ENCODE measurements around the gene MOGAT3. TPM values are rescaled to one million over a fixed set of nuclear protein-coding genes. Genes with fewer than 3 reads are reported as not detected.

The MOGAT3 gene
- total and polyA plus RNA-seq, 4 donors, result not detected

DNA sequence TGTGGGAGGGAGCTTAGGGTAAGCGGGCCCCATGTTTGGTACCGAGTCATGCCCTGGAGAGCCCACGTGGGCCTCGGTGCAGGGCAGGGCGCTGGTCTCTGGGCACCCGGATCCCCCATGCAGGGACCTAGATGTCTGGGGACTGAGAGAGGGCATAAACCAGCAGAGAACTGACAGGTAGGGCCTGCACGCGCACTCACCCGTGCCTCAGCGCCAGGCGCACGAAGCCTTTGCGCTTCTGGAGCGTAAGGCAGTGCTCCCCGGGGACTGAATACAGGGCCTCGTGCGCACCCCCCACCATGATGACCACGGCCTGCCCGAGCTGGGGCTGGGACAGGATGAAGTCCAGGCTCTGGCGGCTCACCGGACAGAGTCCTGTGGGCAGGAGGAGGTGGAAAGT, 2.8 kb downstream of the MOGAT3 start:
- ATAC-seq (ENCODE audit: insufficient read depth, low FRiP score) (no peak), DNase-seq (no peak)
- no peak overlapping the region for H3K27ac ChIP-seq (ENCODE audit: low read depth in 1 of 2, low read length in 1 of 2)
- H3K4me1 ChIP-seq (ENCODE audit: control insufficient read depth in 5 of 5, insufficient read depth in 5 of 5, low read length in 5 of 5), result peaks cover 0 to 4% (median 0%) of the 10 kb centered on the region in 5 donors
- TF ChIP-seq, protein P1, sequence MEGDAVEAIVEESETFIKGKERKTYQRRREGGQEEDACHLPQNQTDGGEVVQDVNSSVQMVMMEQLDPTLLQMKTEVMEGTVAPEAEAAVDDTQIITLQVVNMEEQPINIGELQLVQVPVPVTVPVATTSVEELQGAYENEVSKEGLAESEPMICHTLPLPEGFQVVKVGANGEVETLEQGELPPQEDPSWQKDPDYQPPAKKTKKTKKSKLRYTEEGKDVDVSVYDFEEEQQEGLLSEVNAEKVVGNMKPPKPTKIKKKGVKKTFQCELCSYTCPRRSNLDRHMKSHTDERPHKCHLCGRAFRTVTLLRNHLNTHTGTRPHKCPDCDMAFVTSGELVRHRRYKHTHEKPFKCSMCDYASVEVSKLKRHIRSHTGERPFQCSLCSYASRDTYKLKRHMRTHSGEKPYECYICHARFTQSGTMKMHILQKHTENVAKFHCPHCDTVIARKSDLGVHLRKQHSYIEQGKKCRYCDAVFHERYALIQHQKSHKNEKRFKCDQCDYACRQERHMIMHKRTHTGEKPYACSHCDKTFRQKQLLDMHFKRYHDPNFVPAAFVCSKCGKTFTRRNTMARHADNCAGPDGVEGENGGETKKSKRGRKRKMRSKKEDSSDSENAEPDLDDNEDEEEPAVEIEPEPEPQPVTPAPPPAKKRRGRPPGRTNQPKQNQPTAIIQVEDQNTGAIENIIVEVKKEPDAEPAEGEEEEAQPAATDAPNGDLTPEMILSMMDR (IDR thresholded peaks at IDR 0.05; ENCODE audit: control extremely low read depth, extremely low read depth), result no peak
- no peaks in the 10 kb centered on the region for H3K36me3 ChIP-seq (ENCODE audit: control insufficient read depth in 4 of 4, insufficient read depth in 4 of 4, low read length in 4 of 4)
- peaks cover 0 to 2% (median 0%) of the 10 kb centered on the region in 4 donors for H3K9me3 ChIP-seq (ENCODE audit: control insufficient read depth in 4 of 4, insufficient read depth in 3 of 4, low read length in 3 of 4)
- H3K9ac ChIP-seq (ENCODE audit: insufficient read depth in 1 of 2, low read length in 2 of 2), result no peak overlapping the region
- H3K27me3 ChIP-seq (ENCODE audit: control insufficient read depth in 3 of 3, insufficient read depth in 3 of 3, low read length in 2 of 3), result peaks cover 3 to 32% (median 18%) of the 10 kb centered on the region in 3 donors
- no peak overlapping the region for H3K4me3 ChIP-seq
- WGBS, 2 donors, result 71 to 81% methylated on average over 21 of the region's 21 CpGs

DNA sequence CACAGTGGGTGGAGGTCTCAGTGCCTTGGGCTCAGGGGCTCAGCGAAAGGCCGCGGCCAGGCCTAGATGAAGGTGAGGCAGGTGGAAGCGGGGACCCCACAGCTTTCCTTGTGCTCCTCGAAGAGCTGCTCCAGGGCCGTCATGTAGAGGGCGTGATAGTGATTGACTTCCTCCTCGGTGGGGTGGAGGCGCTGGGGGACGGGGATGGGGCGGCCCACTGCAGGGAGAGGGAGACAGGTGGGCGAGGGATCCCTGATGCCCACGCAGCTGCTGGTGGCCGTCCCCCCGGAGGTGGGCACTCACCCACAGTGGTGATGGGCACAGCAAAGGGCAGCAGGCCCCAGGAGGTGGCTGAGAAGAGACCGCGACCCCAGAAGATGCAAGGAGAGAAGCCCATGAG, 5.0 kb downstream of the MOGAT3 start:
- no peaks in the 10 kb centered on the region for H3K9me3 ChIP-seq (ENCODE audit: control insufficient read depth in 4 of 4, insufficient read depth in 3 of 4, low read length in 3 of 4)
- no peak overlapping the region for H3K9ac ChIP-seq (ENCODE audit: insufficient read depth in 1 of 2, low read length in 2 of 2)
- WGBS, 2 donors, result 85% methylated on average over 17 of the region's 17 CpGs
- no peak overlapping the region for H3K4me3 ChIP-seq
- H3K27ac ChIP-seq (ENCODE audit: low read depth in 1 of 2, low read length in 1 of 2), result no peak overlapping the region
- ATAC-seq (ENCODE audit: insufficient read depth, low FRiP score) (no peak), DNase-seq (no peak)
- no peaks in the 10 kb centered on the region for H3K36me3 ChIP-seq (ENCODE audit: control insufficient read depth in 4 of 4, insufficient read depth in 4 of 4, low read length in 4 of 4)
- H3K27me3 ChIP-seq (ENCODE audit: control insufficient read depth in 3 of 3, insufficient read depth in 3 of 3, low read length in 2 of 3), result peaks cover 0 to 11% (median 9%) of the 10 kb centered on the region in 3 donors
- H3K4me1 ChIP-seq (ENCODE audit: control insufficient read depth in 5 of 5, insufficient read depth in 5 of 5, low read length in 5 of 5), result no peaks in the 10 kb centered on the region
- TF ChIP-seq, protein P1 (IDR thresholded peaks at IDR 0.05; ENCODE audit: control extremely low read depth, extremely low read depth), result no peak

DNA sequence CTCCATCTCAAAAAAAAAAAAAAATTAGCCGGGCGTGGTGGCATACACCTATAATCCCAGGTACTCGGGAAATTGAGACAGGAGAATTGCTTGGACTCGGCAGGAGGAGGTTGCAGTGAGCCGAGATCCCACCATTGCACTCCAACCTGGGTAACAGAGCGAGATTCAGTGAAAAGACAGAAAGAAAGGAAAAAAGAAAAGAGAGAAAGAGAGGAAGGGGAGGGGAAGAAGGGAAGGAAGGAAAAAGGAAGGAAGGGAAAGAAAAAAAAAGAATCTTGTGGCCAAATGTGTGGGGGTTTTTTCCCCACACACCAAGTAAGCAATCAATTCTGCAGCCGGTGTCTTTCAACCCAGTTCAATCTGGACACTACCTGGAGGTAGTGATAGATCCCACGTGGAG, 11.7 kb downstream of the MOGAT3 start:
- no peak for DNase-seq
- Histone ChIP-seq H3K27me3 (ENCODE audit: control insufficient read depth in 3 of 3, insufficient read depth in 3 of 3, low read length in 2 of 3) (peaks cover 0 to 5% (median 0%) of the 10 kb centered on the region in 3 donors), H3K27ac (ENCODE audit: low read depth in 1 of 2, low read length in 1 of 2) (no peak overlapping the region), H3K9ac (ENCODE audit: insufficient read depth in 1 of 2, low read length in 2 of 2) (no peak overlapping the region), H3K4me1 (ENCODE audit: control insufficient read depth in 5 of 5, insufficient read depth in 5 of 5, low read length in 5 of 5) (no peaks in the 10 kb centered on the region), H3K9me3 (ENCODE audit: control insufficient read depth in 4 of 4, insufficient read depth in 3 of 4, low read length in 3 of 4) (no peaks in the 10 kb centered on the region), H3K4me3 (no peak overlapping the region), H3K36me3 (ENCODE audit: control insufficient read depth in 4 of 4, insufficient read depth in 4 of 4, low read length in 4 of 4) (no peaks in the 10 kb centered on the region)
- TF ChIP-seq, protein P1 (IDR thresholded peaks at IDR 0.05; ENCODE audit: control extremely low read depth, extremely low read depth), result no peak
- ATAC-seq (ENCODE audit: insufficient read depth, low FRiP score), result no peak
- 81 to 87% methylated on average over 8 of the region's 8 CpGs for WGBS, 2 donors

DNA sequence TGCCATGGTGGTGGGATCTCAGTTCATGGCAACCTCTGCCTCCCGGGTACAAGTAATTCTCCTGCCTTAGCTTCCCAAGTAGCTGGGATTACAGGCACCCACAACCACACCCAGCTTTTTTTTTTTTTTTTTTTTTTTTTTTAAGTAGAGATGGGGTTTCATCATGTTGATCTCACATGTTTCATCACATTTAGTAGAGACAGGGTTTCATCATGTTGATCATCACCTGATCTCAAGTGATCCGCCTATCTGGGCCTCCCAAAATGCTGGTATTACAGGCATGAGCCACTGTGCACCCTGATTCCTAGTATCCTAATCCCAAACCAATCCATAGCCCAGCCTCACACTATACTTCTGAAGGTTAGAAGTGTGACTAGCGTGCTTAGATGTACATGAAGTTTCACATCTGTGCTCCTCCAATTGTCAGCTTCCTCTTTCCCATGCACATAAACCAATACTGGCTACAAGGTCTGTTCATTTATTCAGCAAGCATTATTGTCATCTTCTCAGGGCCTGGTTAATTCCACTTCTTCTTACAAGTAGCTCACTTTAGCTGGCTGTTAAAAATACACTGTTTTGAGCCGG, 13.9 kb downstream of the MOGAT3 start:
- no peak overlapping the region for H3K4me3 ChIP-seq
- no peaks in the 10 kb centered on the region for H3K9me3 ChIP-seq (ENCODE audit: control insufficient read depth in 4 of 4, insufficient read depth in 3 of 4, low read length in 3 of 4)
- H3K9ac ChIP-seq (ENCODE audit: insufficient read depth in 1 of 2, low read length in 2 of 2), result no peak overlapping the region
- ATAC-seq (ENCODE audit: insufficient read depth, low FRiP score) (no peak), DNase-seq (no peak)
- TF ChIP-seq, protein P1 (IDR thresholded peaks at IDR 0.05; ENCODE audit: control extremely low read depth, extremely low read depth), result no peak
- H3K36me3 ChIP-seq (ENCODE audit: control insufficient read depth in 4 of 4, insufficient read depth in 4 of 4, low read length in 4 of 4), result no peaks in the 10 kb centered on the region
- WGBS, 2 donors, result 71 to 76% methylated on average over 4 of the region's 4 CpGs
- H3K27ac ChIP-seq (ENCODE audit: low read depth in 1 of 2, low read length in 1 of 2), result no peak overlapping the region
- no peaks in the 10 kb centered on the region for H3K4me1 ChIP-seq (ENCODE audit: control insufficient read depth in 5 of 5, insufficient read depth in 5 of 5, low read length in 5 of 5)
- H3K27me3 ChIP-seq (ENCODE audit: control insufficient read depth in 3 of 3, insufficient read depth in 3 of 3, low read length in 2 of 3), result peaks cover 0 to 13% (median 7%) of the 10 kb centered on the region in 3 donors

Data from lung (tissue), 12 donors.